ENCODE data around the gene C1orf35.

The C1orf35 gene

GRCh38 chr1:228149406-228150119 is 46.4 kb upstream of the C1orf35 start, which contains the start of gene GJC2:
GJC2 (plus strand) TSS chr1:228149930; CDS start chr1:228157759, 7,829 bp downstream.
- TF ChIP-seq, protein P1, sequence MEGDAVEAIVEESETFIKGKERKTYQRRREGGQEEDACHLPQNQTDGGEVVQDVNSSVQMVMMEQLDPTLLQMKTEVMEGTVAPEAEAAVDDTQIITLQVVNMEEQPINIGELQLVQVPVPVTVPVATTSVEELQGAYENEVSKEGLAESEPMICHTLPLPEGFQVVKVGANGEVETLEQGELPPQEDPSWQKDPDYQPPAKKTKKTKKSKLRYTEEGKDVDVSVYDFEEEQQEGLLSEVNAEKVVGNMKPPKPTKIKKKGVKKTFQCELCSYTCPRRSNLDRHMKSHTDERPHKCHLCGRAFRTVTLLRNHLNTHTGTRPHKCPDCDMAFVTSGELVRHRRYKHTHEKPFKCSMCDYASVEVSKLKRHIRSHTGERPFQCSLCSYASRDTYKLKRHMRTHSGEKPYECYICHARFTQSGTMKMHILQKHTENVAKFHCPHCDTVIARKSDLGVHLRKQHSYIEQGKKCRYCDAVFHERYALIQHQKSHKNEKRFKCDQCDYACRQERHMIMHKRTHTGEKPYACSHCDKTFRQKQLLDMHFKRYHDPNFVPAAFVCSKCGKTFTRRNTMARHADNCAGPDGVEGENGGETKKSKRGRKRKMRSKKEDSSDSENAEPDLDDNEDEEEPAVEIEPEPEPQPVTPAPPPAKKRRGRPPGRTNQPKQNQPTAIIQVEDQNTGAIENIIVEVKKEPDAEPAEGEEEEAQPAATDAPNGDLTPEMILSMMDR (IDR thresholded peaks at IDR 0.05; ENCODE audit: borderline replicate concordance, control extremely low read depth, extremely low read depth, insufficient read depth, missing control alignments), result no peak
- DNase-seq (ENCODE audit: low spot score), result peak; percentile 33
- in situ Hi-C loops (cut with MboI; ENCODE audit: low sequenced_read_pairs, unreplicated experiment), result no loop called here

DNA sequence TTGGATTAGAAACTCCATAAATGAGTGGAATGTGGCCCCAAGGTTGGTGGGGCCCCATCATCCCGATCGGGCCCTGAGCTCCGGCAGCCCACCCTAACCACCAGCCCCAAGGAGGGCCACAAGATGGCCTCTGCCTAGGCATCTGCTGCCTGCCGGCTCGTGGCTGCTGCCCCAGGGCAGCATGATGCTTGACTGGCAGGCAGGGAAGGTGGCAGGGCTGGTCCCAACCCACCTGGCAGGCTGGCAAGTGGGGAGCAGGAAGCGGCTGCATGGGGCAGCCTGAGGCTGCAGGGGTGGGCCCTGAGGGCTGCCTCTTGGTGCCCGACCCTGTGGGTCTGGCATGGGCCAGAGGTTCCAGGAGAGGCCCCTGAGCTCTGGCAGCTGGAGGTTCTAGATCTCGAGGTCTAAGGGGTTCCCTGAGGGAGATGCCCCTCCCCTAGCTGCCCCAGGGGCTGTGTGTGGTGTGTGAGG is 45.8 kb upstream of the C1orf35 start:
- TF ChIP-seq, protein P1 (IDR thresholded peaks at IDR 0.05; ENCODE audit: borderline replicate concordance, control extremely low read depth, extremely low read depth, insufficient read depth, missing control alignments), result no peak
- DNase-seq (ENCODE audit: low spot score), result peak; percentile 40
- in situ Hi-C loops (cut with MboI; ENCODE audit: low sequenced_read_pairs, unreplicated experiment), result no loop called here

- peak; percentile 24 for DNase-seq (ENCODE audit: low spot score)
- TF ChIP-seq, protein P1 (IDR thresholded peaks at IDR 0.05; ENCODE audit: borderline replicate concordance, control extremely low read depth, extremely low read depth, insufficient read depth, missing control alignments), result no peak
- in situ Hi-C loops (cut with MboI; ENCODE audit: low sequenced_read_pairs, unreplicated experiment), result no loop called here
Measured at GRCh38 chr1:228148196-228148861, 45.2 kb upstream of the C1orf35 start.

- no peak for DNase-seq (ENCODE audit: low spot score)
- in situ Hi-C loops (cut with MboI; ENCODE audit: low sequenced_read_pairs, unreplicated experiment), result no loop called here
- TF ChIP-seq, protein P1 (IDR thresholded peaks at IDR 0.05; ENCODE audit: borderline replicate concordance, control extremely low read depth, extremely low read depth, insufficient read depth, missing control alignments), result no peak
Measured at GRCh38 chr1:228147768-228148167, 44.6 kb upstream of the C1orf35 start.

DNA sequence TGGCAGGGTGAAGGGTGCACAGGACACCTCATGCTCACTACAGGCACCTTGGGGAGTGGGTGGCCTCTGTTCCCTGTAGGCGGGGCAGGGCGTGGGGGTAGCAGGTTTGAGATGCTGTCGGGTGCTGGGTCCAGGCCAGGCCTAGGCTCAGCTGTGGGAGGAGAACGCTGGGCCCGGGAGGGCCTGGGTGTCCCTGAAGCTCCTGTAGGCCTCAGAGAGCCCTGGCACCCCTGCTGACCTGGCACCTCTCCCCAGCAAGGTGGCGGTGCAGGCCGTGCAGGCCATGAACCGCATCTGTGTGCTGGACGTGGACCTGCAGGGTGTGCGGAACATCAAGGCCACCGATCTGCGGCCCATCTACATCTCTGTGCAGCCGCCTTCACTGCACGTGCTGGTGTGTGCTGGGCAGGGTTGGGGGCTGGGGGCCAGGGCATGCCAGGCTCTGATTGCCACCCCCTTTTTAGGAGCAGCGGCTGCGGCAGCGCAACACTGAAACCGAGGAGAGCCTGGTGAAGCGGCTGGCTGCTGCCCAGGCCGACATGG is 44.1 kb upstream of the C1orf35 start:
- DNase-seq (ENCODE audit: low spot score), result peak; percentile 20
- TF ChIP-seq, protein P1 (IDR thresholded peaks at IDR 0.05; ENCODE audit: borderline replicate concordance, control extremely low read depth, extremely low read depth, insufficient read depth, missing control alignments), result no peak
- in situ Hi-C loops (cut with MboI; ENCODE audit: low sequenced_read_pairs, unreplicated experiment), result no loop called here

DNA sequence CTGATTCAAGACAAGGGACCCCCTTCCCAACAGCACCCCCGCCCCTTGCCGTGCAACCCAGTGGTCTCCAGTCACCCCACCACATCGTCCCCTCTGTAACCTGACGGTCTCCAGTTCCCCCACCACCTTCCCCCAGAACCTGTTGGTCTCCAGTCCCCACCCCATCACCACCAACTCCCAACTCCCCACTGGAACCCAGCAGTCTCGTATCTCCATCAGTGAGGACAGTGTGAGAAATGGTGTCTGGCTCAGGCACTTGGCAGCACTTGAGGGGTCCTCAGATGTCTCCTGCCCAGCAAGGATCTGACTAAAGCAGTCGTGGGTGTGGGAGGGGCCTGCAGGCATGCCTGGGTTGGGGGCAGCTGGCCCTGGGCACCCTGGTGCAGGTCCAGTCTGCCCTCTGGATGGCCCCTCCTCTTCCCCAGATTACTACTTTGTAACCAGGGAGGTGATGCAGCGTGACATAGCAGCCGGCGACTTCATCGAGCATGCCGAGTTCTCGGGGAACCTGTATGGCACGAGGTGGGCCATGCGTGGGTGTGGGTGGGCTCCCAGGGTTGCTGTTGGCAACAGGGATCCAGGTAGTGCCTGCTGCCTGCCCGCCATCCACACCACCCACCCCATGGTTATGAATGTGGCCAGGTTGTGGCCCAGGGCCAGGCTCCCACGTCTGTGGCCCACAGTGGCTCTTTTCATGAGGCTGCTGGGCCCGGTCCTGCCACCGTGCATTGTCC is 43.5 kb upstream of the C1orf35 start:
- TF ChIP-seq, protein P1 (IDR thresholded peaks at IDR 0.05; ENCODE audit: borderline replicate concordance, control extremely low read depth, extremely low read depth, insufficient read depth, missing control alignments), result no peak
- in situ Hi-C loops (cut with MboI; ENCODE audit: low sequenced_read_pairs, unreplicated experiment), result no loop called here
- DNase-seq (ENCODE audit: low spot score), result peak; percentile 27
